GM23338 (cell line): ENCODE data around the gene WDR37. TPM values are rescaled to one million over a fixed set of nuclear protein-coding genes. Genes with fewer than 3 reads are reported as not detected.

ENCODE experiments used
- ATAC-seq: fragments of 200-7000 bp; cut with Tn5 transposase; 3 replicates; pipeline ENCODE4 v1.9.1; 2020
- DNase-seq: peaks from one replicate; pipeline ENCODE4 v3.0.0-alpha.2; 2015; ENCODE audit warnings: low spot score
- H2AFZ ChIP-seq: fragments of 200-600 bp; sonication (generic); 2 replicates; pipeline ENCODE4 v1.8.0; 2016; ENCODE audit warnings: antibody characterized with exemption, mild to moderate bottlenecking, moderate library complexity
- H3F3A ChIP-seq: fragments of 200-600 bp; sonication (generic); replicated peaks from 2 replicates; pipeline ENCODE4 v1.8.0; 2017; ENCODE audit warnings: antibody characterized with exemption, mixed run types, low read depth
- H3K27ac ChIP-seq: fragments of 200-600 bp; sonication (generic); 2 replicates; pipeline ENCODE4 v1.6.1; 2016; ENCODE audit warnings: low read depth
- H3K27me3 ChIP-seq: fragments of 200-600 bp; sonication (generic); 2 replicates; pipeline ENCODE4 v1.8.0; 2016; ENCODE audit warnings: mild to moderate bottlenecking, mixed run types, moderate library complexity; ENCODE audit not compliant: insufficient read depth
- H3K36me3 ChIP-seq: fragments of 200-600 bp; sonication (generic); 2 replicates; pipeline ENCODE4 v1.8.0; 2016; ENCODE audit warnings: mild to moderate bottlenecking; ENCODE audit not compliant: insufficient read depth
- H3K4me1 ChIP-seq: fragments of 200-600 bp; sonication (generic); 2 replicates; pipeline ENCODE4 v1.8.0; 2016; ENCODE audit warnings: mild to moderate bottlenecking, moderate library complexity; ENCODE audit not compliant: insufficient read depth
- H3K4me2 ChIP-seq: fragments of 200-600 bp; sonication (generic); 2 replicates; pipeline ENCODE4 v1.7.1; 2017; ENCODE audit warnings: mixed run types
- H3K4me3 ChIP-seq: fragments of 200-600 bp; sonication (generic); 2 replicates; pipeline ENCODE4 v1.6.1; 2016; ENCODE audit warnings: mixed run types
- H3K79me2 ChIP-seq: fragments of 200-600 bp; sonication (generic); replicated peaks from 2 replicates; pipeline ENCODE4 v1.8.0; 2017; ENCODE audit warnings: mild to moderate bottlenecking; ENCODE audit not compliant: insufficient read depth
- H3K9me2 ChIP-seq: fragments of 200-600 bp; sonication (generic); 2 replicates; pipeline ENCODE4 v1.8.0; 2017; ENCODE audit not compliant: insufficient read depth
- H4K20me1 ChIP-seq: fragments of 200-600 bp; sonication (generic); replicated peaks from 2 replicates; pipeline ENCODE4 v1.8.0; 2017; ENCODE audit warnings: mild to moderate bottlenecking; ENCODE audit not compliant: insufficient read depth
- H3K27ac Mint-ChIP-seq: 2 replicates; pipeline ENCODE4 v1.8.0; 2020; ENCODE audit warnings: inconsistent platforms, mild to moderate bottlenecking, moderate library complexity, mixed read lengths
- H3K27me3 Mint-ChIP-seq: 3 replicates; pipeline ENCODE4 v1.8.0; 2022; ENCODE audit warnings: low read depth, mild to moderate bottlenecking, moderate library complexity, mixed read lengths, inconsistent platforms; ENCODE audit not compliant: insufficient read depth, poor library complexity
- H3K36me3 Mint-ChIP-seq: 3 replicates; pipeline ENCODE4 v1.8.0; 2021; ENCODE audit warnings: low read depth, mild to moderate bottlenecking, inconsistent platforms, moderate library complexity, mixed read lengths
- H3K4me1 Mint-ChIP-seq: 3 replicates; pipeline ENCODE4 v1.8.0; 2020; ENCODE audit warnings: mild to moderate bottlenecking, inconsistent platforms, mixed read lengths
- H3K4me3 Mint-ChIP-seq: 3 replicates; pipeline ENCODE4 v1.8.0; 2021; ENCODE audit warnings: moderate library complexity, mild to moderate bottlenecking, inconsistent platforms, mixed read lengths
- H3K9me3 Mint-ChIP-seq: 3 replicates; pipeline ENCODE4 v1.8.0; 2020; ENCODE audit warnings: moderate library complexity, mild to moderate bottlenecking, inconsistent platforms, mixed read lengths
- CREB1 ChIP-seq: fragments of 250-450 bp; sonication (Bioruptor Pico); IDR thresholded peaks from 2 replicates; pipeline ENCODE4 v1.5.0; 2020; ENCODE audit warnings: low read depth, mild to moderate bottlenecking, moderate library complexity
- CTCF ChIP-seq, 2 experiments: fragments of 200-600 bp in 1 of 2; sonication (generic) in 1 of 2; conservative IDR thresholded peaks; 2 replicates each; pipeline versions ENCODE4 v1.5.1 to v1.6.1; 2016 to 2017; ENCODE audit warnings: antibody characterized with exemption in 2 of 2, low read depth in 2 of 2, mild to moderate bottlenecking in 2 of 2, moderate library complexity in 1 of 2
- ETS1 ChIP-seq: IDR thresholded peaks from 2 replicates; pipeline ENCODE4 v1.6.1; 2016; ENCODE audit warnings: antibody characterized with exemption
- STAT1 ChIP-seq: IDR thresholded peaks from one replicate; pipeline ENCODE4 v1.6.1; 2016; ENCODE audit warnings: antibody characterized with exemption; ENCODE audit not compliant: unreplicated experiment
- ZNF331 ChIP-seq: fragments of 250-450 bp; sonication (Bioruptor Pico); IDR thresholded peaks from 2 replicates; pipeline ENCODE4 v1.5.0; 2020; ENCODE audit warnings: low read depth, mild to moderate bottlenecking, moderate library complexity
- ZNF462 ChIP-seq: fragments of 250-450 bp; sonication (Bioruptor Pico); IDR thresholded peaks from 2 replicates; pipeline ENCODE4 v1.5.0; 2020; ENCODE audit warnings: mild to moderate bottlenecking, moderate library complexity
- polyA plus RNA-seq: library from polyadenylated mRNA; unstranded; fragments of >200 nt; fragmentation: Nextera tagmentation; extraction: Ambion mirVana; gene quantifications from 2 replicates; pipeline ENCODE4 v1.2.1, GENCODE V29; 2016
- total RNA-seq: library from RNA; depleted of rRNA; stranded (reverse); fragments of >200 nt; shearing (Covaris generic); gene quantifications from 2 replicates; pipeline ENCODE4 v1.2.3, GENCODE V29; 2014

WDR37 gene
- total and polyA plus RNA-seq, 2 experiments from 2014 or later = 6.0 to 10.2 TPM

GRCh38 chr10:1033601-1034000 lies 22.6 kb upstream of the WDR37 start (continued):
- TF ChIP-seq ZNF462 (CRISPR knock-in tag) = no peak

- H3K4me1 ChIP-seq = peaks cover 6% of the 10 kb centered on the region; the same call in 1 of the 2 replicates
- no peak overlapping the region for H3K4me2 ChIP-seq
- Mint-ChIP-seq H3K27me3 (no peaks in the 10 kb centered on the region), H3K4me1 (peaks cover 12% of the 10 kb centered on the region; the same call in 2 of the 3 replicates), H3K36me3 (peaks cover 5% of the 10 kb centered on the region; the same call in 2 of the 3 replicates), H3K4me3 (no peak overlapping the region), H3K27ac (no peak overlapping the region), H3K9me3 (no peaks in the 10 kb centered on the region)
- H2AFZ ChIP-seq = no peak overlapping the region
- DNase-seq = no peak
- H3K27ac ChIP-seq = no peak overlapping the region
- no peak for ATAC-seq
- H3K27me3 ChIP-seq = no peaks in the 10 kb centered on the region
- no peaks in the 10 kb centered on the region for H3K79me2 ChIP-seq
- no peaks in the 10 kb centered on the region for H3K9me2 ChIP-seq
- peaks cover 10% of the 10 kb centered on the region; the same call in 1 of the 2 replicates for H4K20me1 ChIP-seq
- peaks cover 12% of the 10 kb centered on the region; the same call in 1 of the 2 replicates for H3F3A ChIP-seq
- H3K36me3 ChIP-seq = peaks cover 6% of the 10 kb centered on the region; the same call in 1 of the 2 replicates
- no peak overlapping the region for H3K4me3 ChIP-seq
- TF ChIP-seq CTCF (conservative IDR thresholded peaks at IDR 0.05; ENCODE audit: low read depth in 2 of 2) (no peak), ZNF331 (CRISPR knock-in tag) (no peak), STAT1 (no peak), ETS1 (no peak), ZNF462 (CRISPR knock-in tag) (no peak), CREB1 (no peak)
These were observed 21.4 kb upstream of the WDR37 start for GRCh38 chr10:1034758-1035157.
